ENCODE data around the gene MYADM. TPM values are rescaled to one million over a fixed set of nuclear protein-coding genes. Genes with fewer than 3 reads are reported as not detected.

Gene MYADM
- total and polyA plus RNA-seq, 2 of the 13 experiments (the other 11 are each of a cell fraction or from before 2014, with no cell fraction given), result 19.9 to 38.1 TPM

GRCh38 chr19:53819861-53820260 lies 47.8 kb upstream of the MYADM start:
- Histone ChIP-seq H3K36me3 (replicated peaks in 1 of 2; ENCODE audit: control insufficient read depth in 1 of 2, insufficient read depth in 2 of 2, low read length in 2 of 2) (no peaks in the 10 kb centered on the region), H3K4me2 (ENCODE audit: low read depth, low read length) (no peak overlapping the region), H3K9ac (ENCODE audit: insufficient read depth, low read depth, low read length) (no peak overlapping the region), H3K79me2 (ENCODE audit: insufficient read depth, low read length) (no peaks in the 10 kb centered on the region), H3K27ac (ENCODE audit: extremely low read length, insufficient read depth, low read length) (no peak overlapping the region), H2AFZ (ENCODE audit: low read length) (no peak overlapping the region), H3K4me3 (replicated peaks in 1 of 3; ENCODE audit: insufficient read depth in 1 of 3, low read depth in 2 of 3, low read length in 3 of 3) (no peak overlapping the region), H3K27me3 (ENCODE audit: control insufficient read depth in 1 of 2, insufficient read depth in 2 of 2, low read length in 2 of 2) (0 out of 5 replicates have a peak, but pooled peaks cover 0 to 6% of the 10 kb centered on the region in 2 experiments), H3K9me3 (ENCODE audit: low read length) (no peaks in the 10 kb centered on the region), H4K20me1 (ENCODE audit: insufficient read depth, low read length) (no peaks in the 10 kb centered on the region), H3K4me1 (ENCODE audit: insufficient read depth, low read length) (peaks cover 15% of the 10 kb centered on the region)
- ATAC-seq (no peak), DNase-seq (ENCODE audit: low spot score) (no peak), FAIRE-seq (no peak)
- in situ Hi-C loops (cut with HindIII; ENCODE audit: extremely low pct_ligation_motif_present, low pct_unique_long_range_greater_than_20kb) (no loop called here), intact Hi-C loops (cut with micrococcal nuclease; ENCODE audit: unreplicated experiment) (no loop called here)
- ChIA-PET CTCF (ENCODE audit: low intra/inter-chr PET ratio, low total read pairs) (no interaction called here), POLR2A (no interaction called here)
- no peak for TF ChIP-seq ZNF75D (CRISPR knock-in tag; IDR thresholded peaks at IDR 0.05; ENCODE audit: borderline replicate concordance)
- no peak for TF ChIP-seq HNRNPK (IDR thresholded peaks at IDR 0.05; ENCODE audit: low read depth, low read length, poor library complexity, severe bottlenecking)
- TF ChIP-seq ZFP90 (CRISPR knock-in tag; IDR thresholded peaks at IDR 0.05; ENCODE audit: borderline replicate concordance), result no peak
- no peak for TF ChIP-seq CAMTA2 (CRISPR knock-in tag; IDR thresholded peaks at IDR 0.05; ENCODE audit: borderline replicate concordance)
- no peak for TF ChIP-seq MTA1 (CRISPR knock-in tag; IDR thresholded peaks at IDR 0.05; ENCODE audit: borderline replicate concordance)
- TF ChIP-seq NONO (IDR thresholded peaks at IDR 0.05), result no peak
- TF ChIP-seq NONO (CRISPR knock-in tag; conservative IDR thresholded peaks at IDR 0.05), result no peak
- no peak for TF ChIP-seq ZNF713 (CRISPR knock-in tag; IDR thresholded peaks at IDR 0.05)
- TF ChIP-seq ZXDC (CRISPR knock-in tag; IDR thresholded peaks at IDR 0.05), result no peak
- no peak for TF ChIP-seq TAF15 (IDR thresholded peaks at IDR 0.05; ENCODE audit: low read depth, low read length, poor library complexity, severe bottlenecking)
- no peak for TF ChIP-seq EHMT2 (IDR thresholded peaks at IDR 0.05; ENCODE audit: borderline replicate concordance, low read depth, low read length)
- WGBS (ENCODE audit: low lambda C conversion rate), result 29% methylated on average over 5 of the region's 5 CpGs
- no TSS peak for BruUV-seq (replicated peaks)

All from HepG2 (cell line).